GM19099 (cell line): Measurements from ENCODE around the gene PTPN21.
A peak's percentile ranks its signal among the peaks of the same experiment; 100 is the strongest.

Experiments
- POLR2A ChIP-seq: IDR thresholded peaks from 3 replicates; pipeline ENCODE4 v1.6.1; 2011; ENCODE audit warnings: low read depth; ENCODE audit not compliant: insufficient read length; ENCODE audit errors: extremely low read depth

The PTPN21 gene

GRCh38 chr14:88562831-88563686, 8.3 kb upstream of the PTPN21 start, which contains the start of gene ZC3H14:
ZC3H14 (plus strand) TSS chr14:88563037; CDS start chr14:88563134, 97 bp downstream.
- TF ChIP-seq POLR2A, result peak; percentile 76

DNA sequence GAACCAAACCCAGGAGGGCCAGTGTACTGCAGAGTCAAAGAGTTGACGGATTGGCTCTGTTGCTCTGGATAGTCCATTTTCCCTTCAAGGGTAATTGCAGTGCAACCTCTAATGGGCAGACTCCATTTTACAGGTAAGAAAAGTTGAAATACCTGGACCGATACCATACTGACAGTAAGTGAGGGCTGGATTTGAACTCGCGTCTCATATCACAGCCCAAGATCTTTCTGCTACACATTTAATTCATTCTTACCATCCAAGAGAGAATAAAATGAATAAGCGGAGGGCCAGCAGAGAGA, 7.7 kb upstream of the PTPN21 start:
- TF ChIP-seq POLR2A, result no peak

DNA sequence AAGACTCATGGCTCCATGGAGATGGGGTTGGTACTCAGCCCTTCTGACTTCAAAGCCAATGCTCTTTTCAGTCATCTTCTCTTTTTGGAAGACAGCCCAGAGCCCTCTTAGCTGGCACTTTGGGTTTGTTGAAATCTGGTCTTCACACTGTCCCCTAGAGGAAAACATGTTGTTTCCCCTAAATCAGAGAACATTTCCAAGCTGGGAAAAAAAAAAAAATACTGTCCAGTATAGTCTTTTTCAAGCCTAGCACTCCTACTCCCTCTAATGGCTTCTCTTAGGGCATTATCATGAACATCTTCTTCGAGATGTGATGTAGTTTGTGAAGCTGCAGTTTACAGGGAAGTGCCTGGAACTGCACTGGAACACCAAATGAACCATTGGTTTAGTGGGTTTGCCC, 5.0 kb upstream of the PTPN21 start:
- TF ChIP-seq POLR2A, result no peak

GRCh38 chr14:88556581-88556980, 1.8 kb upstream of the PTPN21 start:
- no peak for TF ChIP-seq POLR2A

GRCh38 chr14:88553886-88554456, 836 bp downstream of the PTPN21 start:
- TF ChIP-seq POLR2A, result no peak

DNA sequence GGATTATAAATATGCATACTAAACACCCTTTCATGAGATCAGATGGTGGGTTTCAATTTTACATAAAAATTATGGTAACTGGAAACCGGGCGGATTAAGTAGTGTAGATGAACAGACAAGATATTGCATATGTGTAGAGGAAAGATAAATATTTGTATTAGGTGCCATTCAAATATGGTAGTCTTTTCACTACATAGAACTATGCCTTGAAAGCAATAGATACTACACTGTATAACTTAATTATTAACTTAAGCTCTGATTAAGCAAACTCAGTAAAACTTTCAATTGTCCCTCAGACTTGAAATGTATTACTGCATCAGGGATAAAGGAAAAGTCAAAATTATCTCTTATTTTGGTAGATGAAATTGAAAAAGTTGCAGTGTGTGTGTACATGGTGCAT, 1.9 kb downstream of the PTPN21 start:
- TF ChIP-seq POLR2A, result no peak

DNA sequence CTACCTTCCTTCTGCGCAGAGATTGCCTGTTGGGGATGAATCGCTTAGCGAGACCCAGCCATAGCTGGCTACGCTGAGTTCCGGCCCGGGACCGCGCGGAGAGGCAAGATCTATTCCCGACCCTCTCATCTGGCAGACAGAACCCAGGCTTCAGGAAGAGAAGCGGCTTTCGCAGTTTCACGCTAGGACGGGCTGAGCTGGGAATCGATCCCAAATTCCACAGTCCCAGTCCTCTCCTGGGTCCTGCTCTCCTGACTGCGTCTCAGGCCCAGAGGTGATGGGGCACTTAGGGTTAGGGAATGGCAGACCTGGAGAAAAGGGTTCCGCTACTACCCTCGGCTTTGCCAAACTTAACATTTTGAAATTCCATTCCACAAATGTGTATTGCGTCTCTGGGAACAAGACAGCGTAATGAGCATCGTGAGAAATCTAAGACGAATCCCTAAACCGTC, 2.8 kb downstream of the PTPN21 start:
- no peak for TF ChIP-seq POLR2A

DNA sequence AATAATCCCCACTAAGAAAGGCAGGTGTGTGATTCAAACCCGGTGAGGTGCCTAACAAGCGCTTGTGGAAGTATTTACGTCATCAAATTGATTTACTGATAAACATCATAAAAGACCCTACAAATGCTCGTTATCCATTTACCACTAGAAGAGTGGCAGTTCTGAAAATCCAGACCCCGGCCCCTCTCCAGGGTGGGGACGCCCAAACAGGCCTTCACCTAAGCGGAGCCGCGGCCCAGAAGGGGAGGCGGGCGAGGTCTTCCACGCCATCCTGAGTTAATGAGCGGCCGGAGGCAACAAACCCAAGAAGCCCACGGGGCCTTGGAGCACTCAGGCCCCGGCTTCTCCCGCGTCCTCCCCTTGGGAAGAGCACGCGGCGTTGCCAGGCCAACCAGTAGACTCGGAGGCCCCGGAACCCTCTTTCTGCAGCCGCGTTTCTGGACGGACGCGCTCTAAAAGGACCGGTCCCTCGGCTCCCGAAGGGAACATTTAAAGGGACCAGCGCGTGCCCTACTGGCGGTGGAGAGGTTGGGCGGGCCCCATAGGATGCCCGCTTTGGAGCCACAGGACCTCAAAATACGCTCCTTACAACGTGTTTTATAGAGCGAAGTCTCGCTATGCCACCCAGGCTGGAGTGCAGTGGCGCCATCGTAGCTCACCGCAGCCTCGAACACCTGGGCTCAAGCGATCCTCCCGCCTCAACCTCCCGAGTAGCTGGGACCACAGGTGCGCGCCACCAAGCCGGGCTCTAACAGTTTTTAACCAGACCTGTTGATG, 3.5 kb downstream of the PTPN21 start:
- no peak for TF ChIP-seq POLR2A

- no peak for TF ChIP-seq POLR2A
These were observed 4.7 kb downstream of the PTPN21 start for GRCh38 chr14:88550078-88550477.

DNA sequence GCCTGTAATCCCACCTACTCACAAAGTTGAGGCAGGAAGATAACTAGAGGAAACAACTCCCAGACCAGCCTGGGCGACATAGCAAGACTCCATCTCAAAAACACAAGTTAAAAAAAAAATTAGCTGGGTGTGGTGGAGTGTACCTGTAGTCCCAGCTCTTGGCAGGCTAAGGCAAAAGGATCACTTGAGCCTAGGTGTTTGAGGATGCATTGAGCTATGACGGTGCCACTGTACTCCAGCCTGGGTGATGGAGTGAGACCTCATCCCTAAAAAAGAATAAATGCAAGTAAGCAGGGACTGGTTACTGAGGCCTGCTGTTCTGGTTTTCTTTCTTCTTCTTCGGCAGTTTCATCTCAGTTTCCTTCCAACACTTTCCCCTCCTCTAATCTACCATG, 7.4 kb downstream of the PTPN21 start:
- TF ChIP-seq POLR2A, result no peak

DNA sequence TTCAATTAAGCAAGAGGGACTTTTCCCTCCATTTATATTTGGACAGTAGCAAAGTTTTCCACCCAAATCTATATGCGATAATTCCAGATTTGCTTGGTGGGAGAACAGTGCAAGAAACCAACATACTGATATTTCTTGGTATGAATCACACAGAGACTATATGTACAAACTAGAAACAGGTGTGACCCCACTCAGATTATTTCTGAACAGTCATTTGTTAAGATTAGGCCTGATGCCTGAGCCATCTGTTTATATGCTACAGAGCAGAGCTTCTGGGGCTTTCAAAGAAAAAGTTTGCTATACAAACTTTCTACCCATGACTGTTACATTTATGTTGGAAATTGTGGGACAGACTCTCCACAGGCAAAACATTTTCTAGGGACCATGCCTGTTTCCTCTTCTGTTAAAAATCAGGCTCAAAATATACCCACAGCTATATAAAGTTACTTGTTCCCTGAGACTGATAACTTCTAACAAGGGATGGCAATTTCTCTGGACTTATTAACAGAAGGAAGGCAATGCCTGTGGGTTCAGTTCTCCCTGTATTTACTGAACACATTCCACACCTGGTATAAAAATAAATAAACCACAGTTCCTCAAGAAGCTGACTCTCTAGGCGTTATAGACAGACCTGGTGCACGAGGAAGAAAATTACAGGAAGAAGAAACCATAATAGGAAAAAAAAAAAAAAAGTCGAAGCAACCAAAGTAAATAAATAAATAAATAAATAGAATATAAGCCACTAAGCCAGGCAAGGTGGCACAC, 8.0 kb downstream of the PTPN21 start:
- no peak for TF ChIP-seq POLR2A

GRCh38 chr14:88545256-88545655, 9.6 kb downstream of the PTPN21 start:
- no peak for TF ChIP-seq POLR2A

- TF ChIP-seq POLR2A, result no peak
These were observed 11.7 kb downstream of the PTPN21 start for GRCh38 chr14:88542857-88543795.

GRCh38 chr14:88541324-88541723, 13.5 kb downstream of the PTPN21 start:
- no peak for TF ChIP-seq POLR2A
